Measurements from ENCODE around the gene PIK3AP1.

- no peak for TF ChIP-seq RAD21 (IDR thresholded peaks at IDR 0.05)
- TF ChIP-seq CTCF (IDR thresholded peaks at IDR 0.05; ENCODE audit: low read depth, low read length, missing input control) = no peak
- no peak for TF ChIP-seq REST (IDR thresholded peaks at IDR 0.05)
- TF ChIP-seq RXRA (IDR thresholded peaks at IDR 0.05) = no peak
- TF ChIP-seq MAX (IDR thresholded peaks at IDR 0.05) = no peak
- no peak for TF ChIP-seq ATF3 (IDR thresholded peaks at IDR 0.05)
- no peak for TF ChIP-seq TAF1 (conservative IDR thresholded peaks at IDR 0.05)
- no peak for TF ChIP-seq YY1 (IDR thresholded peaks at IDR 0.05)
- no peak for TF ChIP-seq NR2F2 (IDR thresholded peaks at IDR 0.05)
- TF ChIP-seq SP1 (IDR thresholded peaks at IDR 0.05) = no peak
These were observed 38.1 kb upstream of the PIK3AP1 start for GRCh38 chr10:96758423-96758822.
